ENCODE data around the gene FHIT. TPM values are rescaled to one million over a fixed set of nuclear protein-coding genes. Genes with fewer than 3 reads are reported as not detected.

FHIT gene
- total RNA-seq, 1 experiment from 2014 or later: 9.8 TPM

DNA sequence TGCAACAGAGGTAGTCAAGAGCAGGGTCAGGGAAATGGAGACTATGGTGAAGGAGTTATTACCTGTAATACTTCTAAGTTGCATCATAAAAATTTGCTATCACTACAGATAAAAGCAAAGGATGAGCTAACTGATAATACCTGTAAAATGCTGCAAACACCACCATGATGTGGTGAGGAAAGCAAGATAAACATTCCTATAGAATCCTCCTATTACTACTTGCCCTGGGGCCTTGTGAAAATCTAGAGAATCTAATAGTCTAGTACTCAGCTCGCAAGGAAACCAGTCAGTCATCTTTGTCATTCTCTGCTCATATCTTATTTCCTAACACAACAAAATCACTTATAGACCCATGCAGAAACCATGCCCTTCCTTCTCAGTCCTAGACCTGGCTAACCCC lies 899.8 kb downstream of the FHIT start:
- no peak overlapping the region for H3K4me2 ChIP-seq
- no peaks in the 10 kb centered on the region for H4K20me1 ChIP-seq (ENCODE audit: insufficient read depth)
- H3K27me3 ChIP-seq (ENCODE audit: insufficient read depth, low read depth): no peaks in the 10 kb centered on the region
- DNase-seq: no peak
- intact Hi-C loops (cut with micrococcal nuclease; ENCODE audit: unreplicated experiment): no loop called here
- TF ChIP-seq, protein P1, sequence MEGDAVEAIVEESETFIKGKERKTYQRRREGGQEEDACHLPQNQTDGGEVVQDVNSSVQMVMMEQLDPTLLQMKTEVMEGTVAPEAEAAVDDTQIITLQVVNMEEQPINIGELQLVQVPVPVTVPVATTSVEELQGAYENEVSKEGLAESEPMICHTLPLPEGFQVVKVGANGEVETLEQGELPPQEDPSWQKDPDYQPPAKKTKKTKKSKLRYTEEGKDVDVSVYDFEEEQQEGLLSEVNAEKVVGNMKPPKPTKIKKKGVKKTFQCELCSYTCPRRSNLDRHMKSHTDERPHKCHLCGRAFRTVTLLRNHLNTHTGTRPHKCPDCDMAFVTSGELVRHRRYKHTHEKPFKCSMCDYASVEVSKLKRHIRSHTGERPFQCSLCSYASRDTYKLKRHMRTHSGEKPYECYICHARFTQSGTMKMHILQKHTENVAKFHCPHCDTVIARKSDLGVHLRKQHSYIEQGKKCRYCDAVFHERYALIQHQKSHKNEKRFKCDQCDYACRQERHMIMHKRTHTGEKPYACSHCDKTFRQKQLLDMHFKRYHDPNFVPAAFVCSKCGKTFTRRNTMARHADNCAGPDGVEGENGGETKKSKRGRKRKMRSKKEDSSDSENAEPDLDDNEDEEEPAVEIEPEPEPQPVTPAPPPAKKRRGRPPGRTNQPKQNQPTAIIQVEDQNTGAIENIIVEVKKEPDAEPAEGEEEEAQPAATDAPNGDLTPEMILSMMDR (conservative IDR thresholded peaks at IDR 0.05): no peak
- TF ChIP-seq EZH2 (IDR thresholded peaks at IDR 0.05; ENCODE audit: low read depth): no peak
- H3K27ac ChIP-seq: no peak overlapping the region
- no peak overlapping the region for H3K4me3 ChIP-seq
- no peaks in the 10 kb centered on the region for H3K9me2 ChIP-seq (ENCODE audit: insufficient read depth)
- no peaks in the 10 kb centered on the region for H3K36me3 ChIP-seq (ENCODE audit: low read depth)
- H3K9me3 ChIP-seq (ENCODE audit: insufficient read depth, low read depth): no peaks in the 10 kb centered on the region
- H2AFZ ChIP-seq: no peak overlapping the region
- H3F3A ChIP-seq (ENCODE audit: insufficient read depth, low read depth): no peaks in the 10 kb centered on the region
- no peaks in the 10 kb centered on the region for H3K79me2 ChIP-seq (ENCODE audit: low read depth)
- no TSS peak for BruUV-seq (replicated peaks)
- POLR2A ChIA-PET (ENCODE audit: unreplicated experiment): no interaction called here
- CTCF ChIA-PET: no interaction called here
- H3K4me1 ChIP-seq (replicated peaks; ENCODE audit: insufficient read depth): no peaks in the 10 kb centered on the region

DNA sequence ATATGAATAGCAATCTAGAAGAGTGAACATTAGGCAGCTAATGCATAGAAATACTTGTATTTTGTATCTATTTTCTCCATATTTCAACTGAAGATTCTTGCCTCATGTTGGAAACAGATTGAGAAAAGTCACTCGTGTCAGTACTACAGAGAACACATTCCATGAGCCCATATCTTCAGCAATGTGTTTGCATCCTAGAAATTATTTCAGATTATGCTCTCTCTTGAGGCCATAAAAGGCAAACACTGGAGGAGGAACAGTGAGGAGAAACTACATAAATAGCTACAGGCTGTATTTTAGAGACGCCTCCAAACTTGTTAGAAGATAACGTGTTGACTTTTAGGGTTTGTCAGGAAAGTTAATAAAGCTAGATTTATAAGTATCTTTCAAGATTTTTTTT lies 906.9 kb downstream of the FHIT start:
- ChIA-PET POLR2A (ENCODE audit: unreplicated experiment) (no interaction called here), CTCF (no interaction called here)
- Histone ChIP-seq H3K27me3 (ENCODE audit: insufficient read depth, low read depth) (no peaks in the 10 kb centered on the region), H3K27ac (no peak overlapping the region), H3F3A (ENCODE audit: insufficient read depth, low read depth) (no peaks in the 10 kb centered on the region), H2AFZ (no peak overlapping the region), H3K36me3 (ENCODE audit: low read depth) (no peaks in the 10 kb centered on the region), H3K9me3 (ENCODE audit: insufficient read depth, low read depth) (no peaks in the 10 kb centered on the region), H3K4me3 (no peak overlapping the region), H3K4me1 (replicated peaks; ENCODE audit: insufficient read depth) (no peaks in the 10 kb centered on the region), H3K4me2 (no peak overlapping the region), H3K79me2 (ENCODE audit: low read depth) (no peaks in the 10 kb centered on the region), H4K20me1 (ENCODE audit: insufficient read depth) (no peaks in the 10 kb centered on the region), H3K9me2 (ENCODE audit: insufficient read depth) (no peaks in the 10 kb centered on the region)
- intact Hi-C loops (cut with micrococcal nuclease; ENCODE audit: unreplicated experiment): no loop called here
- BruUV-seq (replicated peaks): no TSS peak
- no peak for DNase-seq
- TF ChIP-seq, protein P1 (conservative IDR thresholded peaks at IDR 0.05): no peak
- TF ChIP-seq EZH2 (IDR thresholded peaks at IDR 0.05; ENCODE audit: low read depth): no peak

DNA sequence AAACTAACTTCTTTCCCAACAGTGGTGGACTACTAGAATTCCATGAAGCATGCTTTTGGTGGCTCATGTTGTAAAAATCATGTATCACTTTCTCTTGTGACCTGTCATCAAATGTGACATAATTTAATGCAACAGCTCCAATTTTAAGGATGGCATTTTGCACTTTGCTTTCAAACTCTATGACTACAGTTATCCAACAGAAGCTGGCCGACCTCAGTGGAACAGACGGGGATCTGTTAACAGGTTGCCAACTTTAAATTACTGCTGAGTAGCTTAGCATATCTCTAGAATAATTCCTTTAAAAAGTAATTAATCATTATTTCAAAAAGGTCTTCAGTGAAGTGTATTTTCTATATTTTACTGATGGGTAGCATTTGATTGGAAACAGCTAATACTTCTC lies 907.4 kb downstream of the FHIT start:
- Histone ChIP-seq H3K4me2 (no peak overlapping the region), H3K9me3 (ENCODE audit: insufficient read depth, low read depth) (no peaks in the 10 kb centered on the region), H3K4me1 (replicated peaks; ENCODE audit: insufficient read depth) (no peaks in the 10 kb centered on the region), H3K36me3 (ENCODE audit: low read depth) (no peaks in the 10 kb centered on the region), H3K9me2 (ENCODE audit: insufficient read depth) (no peaks in the 10 kb centered on the region), H3K27me3 (ENCODE audit: insufficient read depth, low read depth) (no peaks in the 10 kb centered on the region), H3F3A (ENCODE audit: insufficient read depth, low read depth) (no peaks in the 10 kb centered on the region), H3K27ac (no peak overlapping the region), H3K79me2 (ENCODE audit: low read depth) (no peaks in the 10 kb centered on the region), H3K4me3 (no peak overlapping the region), H2AFZ (no peak overlapping the region), H4K20me1 (ENCODE audit: insufficient read depth) (no peaks in the 10 kb centered on the region)
- BruUV-seq (replicated peaks): no TSS peak
- ChIA-PET CTCF (no interaction called here), POLR2A (ENCODE audit: unreplicated experiment) (interaction anchor here (0.7 kb wide), 1 partner anchor 450 kb away, joined by 6 read pairs; no protein-coding TSS in a partner anchor)
- no peak for DNase-seq
- intact Hi-C loops (cut with micrococcal nuclease; ENCODE audit: unreplicated experiment): no loop called here
- TF ChIP-seq, protein P1 (conservative IDR thresholded peaks at IDR 0.05): no peak
- TF ChIP-seq EZH2 (IDR thresholded peaks at IDR 0.05; ENCODE audit: low read depth): no peak

Data from PC-9 (cell line).